Ectodermal cell (in vitro differentiated cells): Measurements from ENCODE around the gene DEDD2.

Source experiments
- H3K27ac ChIP-seq: 2 replicates; pipeline ENCODE4 v1.7.0; 2013; ENCODE audit warnings: mild to moderate bottlenecking, low read depth, low read length; ENCODE audit not compliant: insufficient read depth, poor library complexity, severe bottlenecking
- H3K27me3 ChIP-seq: 2 replicates; pipeline ENCODE4 v1.7.0; 2013; ENCODE audit warnings: mild to moderate bottlenecking, low read length; ENCODE audit not compliant: insufficient read depth, control insufficient read depth, poor library complexity, severe bottlenecking
- H3K36me3 ChIP-seq: one replicate; pipeline ENCODE4 v1.7.0; 2013; ENCODE audit warnings: low read length; ENCODE audit not compliant: control insufficient read depth, insufficient read depth
- H3K4me1 ChIP-seq: one replicate; pipeline ENCODE4 v1.7.0; 2013; ENCODE audit warnings: low read length; ENCODE audit not compliant: control insufficient read depth, insufficient read depth
- H3K4me3 ChIP-seq: 2 replicates; pipeline ENCODE4 v1.7.0; 2013; ENCODE audit warnings: low read depth, low read length, control low read depth; ENCODE audit not compliant: insufficient read depth
- H3K9me3 ChIP-seq: 2 replicates; pipeline ENCODE4 v1.7.0; 2013; ENCODE audit warnings: mild to moderate bottlenecking, low read length, moderate library complexity; ENCODE audit not compliant: control insufficient read depth
- WGBS, 2 experiments: methylation state at CpG; one replicate each; pipeline ENCODE4 v1.1.7; 2013; ENCODE audit warnings: missing lambda C conversion rate in 2 of 2; 5-methylcytosine and 5-hydroxymethylcytosine counted together

The DEDD2 gene

GRCh38 chr19:42206871-42207755 is 10.4 kb downstream of the DEDD2 start:
- Histone ChIP-seq H3K9me3 (no peaks in the 10 kb centered on the region), H3K4me1 (no peaks in the 10 kb centered on the region), H3K4me3 (no peak overlapping the region), H3K27me3 (no peaks in the 10 kb centered on the region), H3K36me3 (peaks cover 25% of the 10 kb centered on the region), H3K27ac (no peak overlapping the region)
- 96% methylated on average over 14 of the region's 14 CpGs for WGBS, 2 experiments

GRCh38 chr19:42204664-42205063 is 12.8 kb downstream of the DEDD2 start:
- no peak overlapping the region for H3K27ac ChIP-seq
- no peaks in the 10 kb centered on the region for H3K27me3 ChIP-seq
- H3K9me3 ChIP-seq, result no peaks in the 10 kb centered on the region
- H3K4me1 ChIP-seq, result no peaks in the 10 kb centered on the region
- no peak overlapping the region for H3K4me3 ChIP-seq
- WGBS, 2 experiments, result 84 to 85% methylated on average over 5 to 6 of the region's 6 CpGs
- peaks cover 23% of the 10 kb centered on the region for H3K36me3 ChIP-seq

- Histone ChIP-seq H3K27me3 (no peaks in the 10 kb centered on the region), H3K9me3 (no peaks in the 10 kb centered on the region), H3K4me1 (no peaks in the 10 kb centered on the region), H3K36me3 (peaks cover 21% of the 10 kb centered on the region), H3K4me3 (no peak overlapping the region), H3K27ac (no peak overlapping the region)
- 96 to 97% methylated on average over 2 of the region's 2 CpGs for WGBS, 2 experiments
These were observed 13.8 kb downstream of the DEDD2 start for GRCh38 chr19:42203700-42204099.

GRCh38 chr19:42202290-42202880 is 15.1 kb downstream of the DEDD2 start:
- Histone ChIP-seq H3K27me3 (no peaks in the 10 kb centered on the region), H3K9me3 (no peaks in the 10 kb centered on the region), H3K36me3 (peaks cover 15% of the 10 kb centered on the region), H3K27ac (no peak overlapping the region), H3K4me3 (no peak overlapping the region), H3K4me1 (no peaks in the 10 kb centered on the region)
- WGBS, 2 experiments, result 92 to 93% methylated on average over 5 of the region's 5 CpGs

GRCh38 chr19:42201489-42202289 is 15.8 kb downstream of the DEDD2 start:
- Histone ChIP-seq H3K9me3 (no peaks in the 10 kb centered on the region), H3K36me3 (peaks cover 15% of the 10 kb centered on the region), H3K4me1 (no peaks in the 10 kb centered on the region), H3K27ac (no peak overlapping the region), H3K4me3 (no peak overlapping the region), H3K27me3 (no peaks in the 10 kb centered on the region)
- WGBS, 2 experiments, result 87 to 92% methylated on average over 6 of the region's 6 CpGs

DNA sequence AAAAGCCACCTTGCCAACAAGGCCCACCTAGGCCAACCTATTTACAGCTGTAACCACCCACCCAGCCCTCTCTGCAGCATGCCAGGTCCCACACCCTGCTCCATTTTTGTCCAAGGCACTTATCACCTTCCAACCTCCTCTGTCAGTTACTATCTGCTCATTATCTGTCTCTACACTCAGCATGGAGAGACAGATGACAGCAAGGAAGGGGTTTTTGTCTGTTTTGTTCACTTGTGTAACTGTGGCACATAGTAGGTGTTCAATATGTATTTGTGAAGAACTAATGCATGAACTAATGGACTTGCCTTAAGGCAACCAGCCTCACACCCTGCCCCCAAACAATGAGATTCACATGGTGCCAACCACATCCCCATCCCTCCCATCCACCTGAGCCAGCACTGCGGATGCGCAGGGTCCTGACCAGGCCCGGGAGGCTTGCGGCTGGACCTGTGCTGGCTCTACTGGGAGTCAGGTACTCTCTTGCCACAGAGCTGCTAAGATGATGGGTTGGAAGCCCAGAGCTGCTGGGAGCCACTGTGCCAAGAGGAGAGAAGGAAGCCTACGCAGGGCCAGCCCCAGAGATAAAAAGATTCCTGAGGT is 17.3 kb downstream of the DEDD2 start:
- H3K27ac ChIP-seq, result no peak overlapping the region
- WGBS, 2 experiments, result 81 to 86% methylated on average over 5 of the region's 5 CpGs

GRCh38 chr19:42199440-42200115 is 17.9 kb downstream of the DEDD2 start:
- 90 to 92% methylated on average over 32 of the region's 32 CpGs for WGBS, 2 experiments
- Histone ChIP-seq H3K4me3 (no peak overlapping the region), H3K36me3 (peaks cover 15% of the 10 kb centered on the region), H3K4me1 (no peaks in the 10 kb centered on the region), H3K27ac (no peak overlapping the region), H3K27me3 (no peaks in the 10 kb centered on the region), H3K9me3 (no peaks in the 10 kb centered on the region)

More for the DNA sequence above, 17.3 kb downstream of the DEDD2 start:
- Histone ChIP-seq H3K27me3 (no peaks in the 10 kb centered on the region), H3K4me3 (no peak overlapping the region), H3K36me3 (peaks cover 15% of the 10 kb centered on the region), H3K4me1 (no peaks in the 10 kb centered on the region), H3K9me3 (no peaks in the 10 kb centered on the region)

DNA sequence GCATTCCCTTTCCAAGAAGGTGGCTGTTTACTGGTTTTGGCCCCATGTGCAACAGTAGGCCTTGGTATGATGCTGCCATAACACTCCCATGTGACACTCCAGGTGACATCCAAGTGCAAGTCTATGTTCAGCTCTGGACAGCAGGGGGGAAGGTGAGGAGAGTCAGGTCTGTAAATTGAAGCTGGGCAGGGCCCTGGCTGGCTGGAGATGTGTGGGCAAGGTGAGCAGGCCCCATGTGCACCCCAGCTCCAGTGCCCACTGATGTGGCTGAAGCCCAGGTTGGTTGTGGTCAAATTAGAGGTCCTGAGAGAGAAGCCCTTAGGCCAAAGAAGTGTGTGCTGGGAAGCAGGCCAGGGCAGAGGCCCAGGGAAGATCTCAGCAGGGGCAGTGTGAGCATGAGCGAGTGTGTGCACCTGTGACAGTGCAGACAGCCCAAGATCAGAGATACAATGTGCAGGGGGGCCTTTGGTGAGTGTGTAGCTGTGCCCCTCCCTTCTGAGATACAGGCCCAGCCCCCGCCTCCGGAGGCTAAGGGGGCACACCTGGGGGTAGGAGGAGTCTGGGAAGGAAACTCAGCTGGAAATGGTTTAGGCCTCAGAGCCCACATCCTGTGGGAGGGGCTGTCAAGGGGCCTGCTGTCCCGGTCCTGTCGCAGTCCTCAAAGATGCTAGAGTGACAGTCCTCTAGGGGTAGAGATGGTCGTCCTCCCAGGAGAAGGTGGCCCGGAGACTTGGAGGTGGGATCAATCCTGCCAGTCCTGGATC is 18.6 kb downstream of the DEDD2 start:
- Histone ChIP-seq H3K4me1 (no peaks in the 10 kb centered on the region), H3K9me3 (no peaks in the 10 kb centered on the region), H3K4me3 (no peak overlapping the region), H3K36me3 (peaks cover 10% of the 10 kb centered on the region), H3K27ac (no peak overlapping the region), H3K27me3 (no peaks in the 10 kb centered on the region)
- WGBS, 2 experiments, result 84 to 88% methylated on average over 7 of the region's 7 CpGs

- WGBS, 2 experiments, result 59 to 69% methylated on average over 5 of the region's 5 CpGs
These were observed 20.1 kb downstream of the DEDD2 start for GRCh38 chr19:42197375-42197817.

More at GRCh38 chr19:42197375-42197817, 20.1 kb downstream of the DEDD2 start:
- no peaks in the 10 kb centered on the region for H3K9me3 ChIP-seq
- H3K27ac ChIP-seq, result no peak overlapping the region
- H3K4me3 ChIP-seq, result no peak overlapping the region
- peaks cover 8% of the 10 kb centered on the region for H3K36me3 ChIP-seq
- no peaks in the 10 kb centered on the region for H3K4me1 ChIP-seq
- no peaks in the 10 kb centered on the region for H3K27me3 ChIP-seq
